HUES64 (cell line): Measurements from ENCODE around the gene COL6A3.

Source experiments
- H3K27ac ChIP-seq: 2 replicates; pipeline ENCODE4 v1.7.0; 2013; ENCODE audit warnings: low read depth, low read length, inconsistent platforms
- H3K27me3 ChIP-seq: 2 replicates; pipeline ENCODE4 v1.6.1; 2013; ENCODE audit warnings: mild to moderate bottlenecking, low read length; ENCODE audit not compliant: insufficient read depth
- H3K36me3 ChIP-seq: 2 replicates; pipeline ENCODE4 v1.6.1; 2013; ENCODE audit warnings: mild to moderate bottlenecking, low read length; ENCODE audit not compliant: insufficient read depth
- H3K4me1 ChIP-seq: 2 replicates; pipeline ENCODE4 v1.6.1; 2013; ENCODE audit warnings: mild to moderate bottlenecking, low read length, moderate library complexity; ENCODE audit not compliant: insufficient read depth
- H3K4me3 ChIP-seq: 2 replicates; pipeline ENCODE4 v1.5.1; 2013; ENCODE audit warnings: mild to moderate bottlenecking, low read length, moderate library complexity
- H3K9ac ChIP-seq: 2 replicates; pipeline ENCODE4 v1.6.1; 2013; ENCODE audit warnings: mild to moderate bottlenecking, low read depth, low read length
- H3K9me3 ChIP-seq: 2 replicates; pipeline ENCODE4 v1.6.1; 2013; ENCODE audit warnings: low read depth, low read length; ENCODE audit not compliant: insufficient read depth
- WGBS: fragments of 150-250, 120-280 bp; methylation state at CpG from one replicate; pipeline ENCODE4 v1.1.7; 2013; ENCODE audit warnings: missing lambda C conversion rate; 5-methylcytosine and 5-hydroxymethylcytosine counted together

The COL6A3 gene

DNA sequence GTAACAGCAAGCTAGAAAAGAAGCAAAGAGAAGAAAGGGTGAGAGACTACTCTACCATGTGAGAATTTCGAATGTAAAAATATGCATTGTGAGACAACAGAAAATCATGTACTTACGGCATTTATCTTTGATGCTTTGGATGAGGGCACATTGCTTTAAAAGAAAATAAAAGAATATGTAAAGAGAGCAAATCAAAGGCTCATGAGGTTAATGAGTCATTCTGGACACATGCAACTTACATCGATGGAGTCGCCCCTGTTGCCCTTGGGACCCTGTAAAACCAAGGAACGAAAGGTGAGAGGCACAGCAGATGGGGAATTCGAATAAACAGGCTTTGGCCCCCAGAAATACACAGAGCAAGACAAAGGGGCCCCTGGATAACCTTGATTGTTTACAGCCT, 69.0 kb downstream of the COL6A3 start:
- H3K4me1 ChIP-seq, result no peaks in the 10 kb centered on the region
- no peak overlapping the region for H3K27ac ChIP-seq
- H3K4me3 ChIP-seq, result no peak overlapping the region
- no peaks in the 10 kb centered on the region for H3K27me3 ChIP-seq
- WGBS, result 91% methylated on average over 6 of the region's 6 CpGs
- no peak overlapping the region for H3K9ac ChIP-seq
- no peaks in the 10 kb centered on the region for H3K9me3 ChIP-seq
- H3K36me3 ChIP-seq, result no peaks in the 10 kb centered on the region

DNA sequence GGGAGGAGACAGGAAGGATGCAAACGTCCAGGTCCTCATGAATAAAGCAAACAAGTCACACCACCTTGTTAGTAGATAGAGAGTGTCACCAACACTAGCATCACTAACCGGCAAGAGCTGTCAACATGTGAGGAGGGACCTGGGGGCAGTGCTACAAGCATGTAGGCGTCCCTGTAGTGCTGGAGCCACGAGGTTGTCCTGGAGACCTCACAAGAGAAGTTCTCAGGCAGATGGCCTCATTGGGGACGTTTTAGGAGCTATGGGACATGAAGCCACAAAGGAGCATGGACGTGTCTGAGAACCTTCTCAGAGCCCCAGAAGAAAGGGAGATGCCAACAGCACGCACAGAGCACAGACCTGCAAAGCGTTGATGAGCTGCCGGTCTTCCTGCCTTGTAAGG, 70.0 kb downstream of the COL6A3 start:
- Histone ChIP-seq H3K27ac (no peak overlapping the region), H3K9me3 (no peaks in the 10 kb centered on the region), H3K36me3 (no peaks in the 10 kb centered on the region), H3K4me1 (no peaks in the 10 kb centered on the region), H3K9ac (no peak overlapping the region), H3K27me3 (no peaks in the 10 kb centered on the region), H3K4me3 (no peak overlapping the region)
- 94% methylated on average over 9 of the region's 9 CpGs for WGBS

DNA sequence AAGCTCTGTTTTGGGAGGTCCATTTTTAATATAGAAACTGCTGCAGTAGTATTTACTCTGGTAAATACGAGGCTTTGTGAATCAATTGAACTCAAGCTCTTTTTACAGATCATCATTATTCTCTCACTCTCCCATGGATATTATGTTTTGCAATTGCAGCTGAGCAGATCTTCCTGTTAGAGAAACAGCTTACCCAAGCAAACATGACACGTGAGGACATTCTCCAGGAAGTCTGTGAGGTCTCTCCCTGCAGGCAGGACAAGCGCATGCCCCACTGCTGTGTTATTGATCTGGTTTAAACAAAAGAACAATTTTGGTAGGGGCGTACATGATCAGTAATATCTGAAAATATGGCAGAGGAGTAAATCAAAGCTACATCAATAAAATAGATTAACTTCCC, 72.1 kb downstream of the COL6A3 start:
- Histone ChIP-seq H3K36me3 (no peaks in the 10 kb centered on the region), H3K4me3 (no peak overlapping the region), H3K9me3 (no peaks in the 10 kb centered on the region), H3K27ac (no peak overlapping the region), H3K27me3 (no peaks in the 10 kb centered on the region), H3K9ac (no peak overlapping the region), H3K4me1 (no peaks in the 10 kb centered on the region)
- WGBS, result 85% methylated on average over 4 of the region's 4 CpGs

DNA sequence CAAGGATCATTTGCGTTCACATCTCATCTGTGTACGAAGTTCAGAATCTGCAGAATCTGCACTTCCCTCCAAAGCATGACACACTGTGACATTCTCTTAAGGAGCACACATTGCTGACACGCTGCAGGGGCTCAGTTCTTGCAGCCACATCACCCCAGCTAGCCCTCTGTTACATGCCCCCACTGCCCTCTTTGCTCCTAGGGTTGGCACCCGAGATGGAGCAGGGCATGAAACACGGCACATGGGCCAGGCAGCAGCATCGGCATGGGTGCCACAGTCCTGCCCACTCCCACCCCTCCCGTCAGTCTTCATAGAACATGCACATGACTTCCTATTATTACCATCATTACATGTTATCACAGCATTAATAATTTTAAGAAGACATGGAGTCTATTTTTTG, 76.4 kb downstream of the COL6A3 start:
- Histone ChIP-seq H3K36me3 (no peaks in the 10 kb centered on the region), H3K27me3 (no peaks in the 10 kb centered on the region), H3K9ac (no peak overlapping the region), H3K4me1 (no peaks in the 10 kb centered on the region), H3K9me3 (no peaks in the 10 kb centered on the region), H3K4me3 (no peak overlapping the region), H3K27ac (no peak overlapping the region)
- 92% methylated on average over 7 of the region's 7 CpGs for WGBS

DNA sequence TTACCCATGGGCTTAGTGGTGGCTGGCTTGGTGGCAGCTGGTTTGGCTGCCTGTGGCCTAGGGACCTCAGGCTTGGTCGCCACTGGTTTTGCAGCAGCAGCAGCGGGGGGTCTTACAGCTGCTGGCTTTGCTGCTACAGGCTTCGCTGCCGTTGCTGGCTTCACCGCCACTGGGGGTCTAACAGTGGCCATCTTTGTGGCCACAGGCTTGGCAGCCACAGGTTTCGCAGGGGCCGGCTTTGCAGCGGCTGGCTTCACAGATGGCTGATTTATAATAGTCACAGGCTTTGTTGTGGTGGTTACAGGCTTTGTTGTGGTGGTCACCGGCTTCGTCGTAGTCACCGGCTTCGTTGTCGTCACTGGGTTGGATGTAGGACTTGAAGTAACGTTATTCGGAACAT, 77.8 kb downstream of the COL6A3 start:
- 93% methylated on average over 14 of the region's 16 CpGs for whole genome bisulfite sequencing
- H3K27me3 ChIP-seq, result no peaks in the 10 kb centered on the region
- no peaks in the 10 kb centered on the region for H3K36me3 ChIP-seq
- H3K9ac ChIP-seq, result no peak overlapping the region
- H3K4me3 ChIP-seq, result no peak overlapping the region
- H3K27ac ChIP-seq, result no peak overlapping the region
- H3K9me3 ChIP-seq, result no peaks in the 10 kb centered on the region
- no peaks in the 10 kb centered on the region for H3K4me1 ChIP-seq

DNA sequence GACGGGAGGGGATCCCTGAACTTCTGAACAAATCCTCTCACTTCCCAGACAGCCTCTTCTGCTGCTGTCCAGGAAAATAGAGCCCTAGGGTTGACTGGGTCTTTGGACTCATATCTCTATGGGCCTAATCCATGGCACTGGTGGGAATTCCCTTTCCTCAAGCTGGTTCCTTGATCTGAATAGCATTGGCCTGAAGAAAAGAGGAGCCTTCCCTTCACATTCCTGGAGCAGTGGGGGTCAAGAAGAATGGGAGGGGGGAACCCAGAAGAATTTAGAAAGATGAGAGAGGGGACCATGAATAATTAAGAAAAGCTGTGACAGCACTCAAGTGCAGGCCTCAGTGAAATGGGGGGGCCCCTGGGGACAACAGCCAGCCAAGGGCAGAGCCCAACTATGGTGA, 80.2 kb downstream of the COL6A3 start:
- no peak overlapping the region for H3K4me3 ChIP-seq
- 96% methylated on average over 1 of the region's 1 CpG for WGBS
- no peaks in the 10 kb centered on the region for H3K9me3 ChIP-seq
- H3K27ac ChIP-seq, result no peak overlapping the region
- no peaks in the 10 kb centered on the region for H3K36me3 ChIP-seq
- H3K27me3 ChIP-seq, result no peaks in the 10 kb centered on the region
- peaks cover 9% of the 10 kb centered on the region for H3K4me1 ChIP-seq
- no peak overlapping the region for H3K9ac ChIP-seq

DNA sequence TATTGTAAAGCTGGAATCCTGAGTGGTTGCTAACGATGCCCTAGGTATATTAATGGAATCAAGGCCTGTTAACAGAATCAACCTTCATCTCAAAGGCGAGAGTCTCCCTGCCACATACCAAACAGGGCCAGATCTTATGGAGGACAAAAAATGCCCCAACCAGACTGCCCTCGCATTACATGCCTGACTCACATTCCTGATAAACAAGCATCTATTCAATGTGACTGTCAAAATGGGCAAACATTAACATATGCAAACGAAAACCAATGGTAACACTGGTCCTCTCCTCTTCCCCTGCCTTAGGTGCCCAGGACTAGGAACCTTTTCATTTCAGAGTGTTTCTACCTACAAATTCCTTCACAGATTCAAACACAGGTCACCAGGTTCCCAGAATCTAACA, 83.4 kb downstream of the COL6A3 start:
- Histone ChIP-seq H3K27me3 (no peaks in the 10 kb centered on the region), H3K27ac (no peak overlapping the region), H3K36me3 (no peaks in the 10 kb centered on the region), H3K4me1 (peaks cover 9% of the 10 kb centered on the region), H3K9me3 (no peaks in the 10 kb centered on the region), H3K9ac (no peak overlapping the region), H3K4me3 (no peak overlapping the region)
- 54% methylated on average over 4 of the region's 4 CpGs for WGBS

DNA sequence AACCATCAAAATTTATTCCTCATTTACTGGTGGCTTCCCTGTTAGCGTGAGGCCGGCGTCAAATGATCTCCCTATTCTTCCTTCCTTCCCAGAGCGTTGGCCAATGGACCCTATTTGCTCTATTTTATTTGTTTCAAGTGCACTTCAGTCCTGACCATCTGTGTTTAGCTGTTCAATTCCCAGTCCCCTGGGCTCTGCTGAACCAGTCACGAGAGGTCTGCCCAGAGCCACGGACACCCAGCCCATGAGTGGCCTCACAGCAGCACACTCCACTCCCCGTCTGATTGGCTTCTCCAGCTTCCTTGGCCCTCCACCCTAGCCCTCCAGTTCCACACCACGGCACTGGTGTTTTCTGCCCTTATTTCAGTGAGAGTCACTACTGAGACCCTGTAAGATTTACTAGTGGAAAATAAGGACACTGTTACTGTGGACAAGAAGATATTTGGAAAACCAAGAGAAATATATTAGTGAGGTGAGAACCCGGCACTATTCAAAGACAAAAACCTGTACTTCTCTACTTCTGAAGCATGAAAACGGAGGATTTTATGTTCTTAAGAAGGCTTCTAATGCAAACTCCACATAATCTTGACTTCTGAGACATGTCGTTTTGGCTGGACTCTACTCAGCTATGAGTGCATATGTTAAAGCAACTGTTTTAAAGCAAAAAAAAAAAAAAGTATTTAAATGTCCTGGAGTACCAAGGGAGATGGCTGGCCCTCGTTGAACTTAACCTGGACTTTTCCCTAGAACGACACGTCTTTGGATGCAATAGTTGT, 86.6 kb downstream of the COL6A3 start:
- H3K4me1 ChIP-seq, result peaks cover 9% of the 10 kb centered on the region
- no peaks in the 10 kb centered on the region for H3K9me3 ChIP-seq
- no peak overlapping the region for H3K9ac ChIP-seq
- H3K27ac ChIP-seq, result no peak overlapping the region
- 96% methylated on average over 14 of the region's 14 CpGs for WGBS
- no peaks in the 10 kb centered on the region for H3K36me3 ChIP-seq
- H3K4me3 ChIP-seq, result no peak overlapping the region
- no peaks in the 10 kb centered on the region for H3K27me3 ChIP-seq

DNA sequence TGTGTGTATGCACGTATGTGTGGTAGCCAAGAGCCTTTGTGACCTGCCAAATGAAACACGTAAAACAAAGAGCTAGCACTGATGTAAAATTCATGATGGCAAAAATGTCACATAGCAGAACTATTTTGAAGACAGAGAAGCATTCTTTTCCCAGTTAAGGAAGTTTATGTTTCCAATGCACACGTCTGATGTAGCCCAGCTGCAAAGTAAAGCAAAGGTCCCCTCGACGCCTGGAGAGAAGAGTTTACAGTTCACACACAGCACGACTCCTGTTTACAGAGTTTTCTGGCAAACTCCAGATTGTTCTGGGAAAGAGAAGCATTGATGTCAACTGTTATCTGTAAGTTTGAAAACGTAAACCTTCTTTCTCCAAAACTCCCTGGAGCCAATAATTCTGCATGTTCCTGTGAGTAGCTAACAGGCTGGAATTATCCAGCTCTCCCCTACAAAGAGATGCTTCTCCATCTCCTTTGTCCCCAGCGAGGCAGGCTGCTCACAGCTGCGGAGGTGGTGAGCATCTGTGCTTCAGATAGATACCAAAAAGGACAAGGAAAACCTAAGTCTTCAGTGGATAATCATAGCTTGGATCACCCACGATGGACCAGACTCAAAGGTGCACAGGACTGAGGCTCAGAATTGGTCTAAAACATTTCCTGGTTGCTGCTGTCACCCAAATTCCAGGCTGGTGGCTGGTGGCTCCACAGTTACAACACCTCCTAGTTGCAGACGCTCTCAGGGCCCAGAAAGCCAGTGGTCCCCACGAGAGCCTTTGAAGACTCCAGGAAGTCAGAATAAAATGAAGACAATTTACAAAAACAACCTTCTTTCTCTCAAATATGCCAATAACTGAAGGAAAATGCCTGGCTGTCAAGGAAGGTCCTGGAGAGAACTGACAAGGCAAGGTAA, 87.4 kb downstream of the COL6A3 start:
- H3K4me3 ChIP-seq, result no peak overlapping the region
- H3K27me3 ChIP-seq, result no peaks in the 10 kb centered on the region
- 91% methylated on average over 12 of the region's 12 CpGs for WGBS
- H3K27ac ChIP-seq, result no peak overlapping the region
- H3K36me3 ChIP-seq, result no peaks in the 10 kb centered on the region
- no peak overlapping the region for H3K9ac ChIP-seq
- no peaks in the 10 kb centered on the region for H3K9me3 ChIP-seq
- H3K4me1 ChIP-seq, result peaks cover 9% of the 10 kb centered on the region

DNA sequence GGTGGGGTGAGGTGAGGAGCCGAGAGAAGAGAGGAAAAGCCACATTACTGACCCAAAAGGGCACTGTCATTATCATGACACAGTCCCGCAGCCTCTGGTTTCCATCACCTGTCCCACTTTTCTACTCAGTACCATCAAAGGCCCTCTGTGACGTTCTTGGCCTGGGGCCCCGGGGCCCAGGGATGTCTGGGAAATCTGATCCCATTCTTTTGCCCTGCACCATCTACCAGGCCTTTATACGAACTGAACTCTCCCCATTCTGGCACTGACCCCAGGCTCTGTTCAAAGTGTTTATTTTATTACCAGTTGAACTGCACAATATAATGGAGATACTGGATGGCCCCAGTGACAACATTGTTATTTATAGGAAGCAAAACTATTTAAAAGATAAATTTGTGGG, 89.1 kb downstream of the COL6A3 start:
- Histone ChIP-seq H3K9ac (no peak overlapping the region), H3K36me3 (no peaks in the 10 kb centered on the region), H3K27me3 (no peaks in the 10 kb centered on the region), H3K27ac (no peak overlapping the region), H3K9me3 (no peaks in the 10 kb centered on the region), H3K4me1 (no peaks in the 10 kb centered on the region), H3K4me3 (no peak overlapping the region)
- 96% methylated on average over 4 of the region's 5 CpGs for WGBS

DNA sequence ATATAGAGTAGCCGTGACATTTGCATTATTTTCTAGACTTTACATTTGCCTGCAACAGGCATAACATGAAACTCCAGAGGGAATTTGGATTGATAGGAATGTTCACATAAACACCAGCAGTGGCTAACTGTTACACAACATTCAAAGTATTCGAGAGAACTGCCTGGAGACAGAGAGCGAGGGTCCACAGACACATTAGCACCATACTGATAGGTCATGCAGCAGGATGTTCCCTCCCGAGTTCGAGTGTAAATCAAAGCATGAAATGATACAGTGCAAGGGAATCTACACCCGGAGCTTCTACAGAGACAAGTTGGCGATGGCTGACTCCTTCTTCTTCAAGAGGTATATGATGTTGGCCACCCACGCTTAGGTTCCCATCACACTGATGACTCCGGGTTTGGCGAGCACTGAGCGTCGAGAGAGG, 89.5 kb downstream of the COL6A3 start:
- no peak overlapping the region for H3K9ac ChIP-seq
- 91% methylated on average over 11 of the region's 12 CpGs for WGBS
- H3K4me1 ChIP-seq, result no peaks in the 10 kb centered on the region
- no peak overlapping the region for H3K4me3 ChIP-seq
- no peak overlapping the region for H3K27ac ChIP-seq
- H3K36me3 ChIP-seq, result no peaks in the 10 kb centered on the region
- H3K9me3 ChIP-seq, result no peaks in the 10 kb centered on the region
- no peaks in the 10 kb centered on the region for H3K27me3 ChIP-seq
